SK-N-SH (cell line): ENCODE results near the gene PSPN. TPM values are rescaled to one million over a fixed set of nuclear protein-coding genes. Genes with fewer than 3 reads are reported as not detected.

Source experiments
- CTCF ChIA-PET: fragments of 300-600, 350-600 bp; formaldehyde crosslinking; extraction: SDS; loops from one replicate; lab custom pipeline; 2021; lab: Yijun Ruan, JAX
- POLR2A ChIA-PET: fragments of 350-600 bp; sonication (Branson Sonifier 250); formaldehyde crosslinking; extraction: SDS; loops from one replicate; lab custom pipeline; 2020; ENCODE audit warnings: antibody characterized with exemption, inconsistent platforms; lab: Yijun Ruan, JAX
- DNase-seq: peaks from one replicate; pipeline ENCODE4 v3.0.0; 2012
- H2AFZ ChIP-seq: fragments of 200-600 bp; sonication (generic); 2 replicates; pipeline ENCODE4 v1.8.1; 2016; ENCODE audit warnings: antibody characterized with exemption, mild to moderate bottlenecking, low read depth
- H3F3A ChIP-seq: fragments of 200-600 bp; sonication (generic); replicated peaks from 2 replicates; pipeline ENCODE3; 2016; ENCODE audit warnings: antibody characterized with exemption, mild to moderate bottlenecking; ENCODE audit not compliant: insufficient read depth
- H3K27ac ChIP-seq, 2 experiments: fragments of 200-500 bp in 1 of 2; fragments of 200-600 bp in 1 of 2; sonication (Bioruptor generic) in 1 of 2; sonication (generic), shearing (Covaris generic) in 1 of 2; 2 replicates each; pipeline versions ENCODE4 v1.5.1 to v1.6.1; 2014 to 2016; ENCODE audit warnings: low read depth in 2 of 2, inconsistent platforms in 1 of 2, low read length in 1 of 2, mild to moderate bottlenecking in 1 of 2, mixed read lengths in 1 of 2
- H3K27me3 ChIP-seq: fragments of 200-600 bp; sonication (generic), shearing (Covaris generic); 2 replicates; pipeline ENCODE4 v1.6.1; 2016; ENCODE audit warnings: mixed run types; ENCODE audit not compliant: insufficient read depth
- H3K36me3 ChIP-seq, 2 experiments: fragments of 200-500 bp in 1 of 2; fragments of 200-600 bp in 1 of 2; sonication (Bioruptor generic) in 1 of 2; sonication (generic) in 1 of 2; replicated peaks in 1 of 2; 2 replicates each; pipeline versions ENCODE3 to v1.5.1; 2014 to 2016; ENCODE audit warnings: low read length in 1 of 2, mild to moderate bottlenecking in 1 of 2; ENCODE audit not compliant: insufficient read depth in 2 of 2, control insufficient read depth in 1 of 2
- H3K4me1 ChIP-seq, 2 experiments: fragments of 200-500 bp in 1 of 2; fragments of 200-600 bp in 1 of 2; sonication (Bioruptor generic) in 1 of 2; sonication (generic), shearing (Covaris generic) in 1 of 2; 2 replicates each; pipeline versions ENCODE4 v1.5.1 to v1.6.1; 2014 to 2016; ENCODE audit warnings: low read depth in 1 of 2, low read length in 1 of 2, mixed run types in 1 of 2; ENCODE audit not compliant: insufficient read depth in 2 of 2, control insufficient read depth in 1 of 2
- H3K4me2 ChIP-seq: fragments of 200-600 bp; sonication (generic), shearing (Covaris generic); 2 replicates; pipeline ENCODE4 v1.6.1; 2017; ENCODE audit warnings: mixed run types
- H3K4me3 ChIP-seq, 2 experiments: fragments of 200-500 bp in 1 of 2; fragments of 200-600 bp in 1 of 2; sonication (Bioruptor generic) in 1 of 2; sonication (generic), shearing (Covaris generic) in 1 of 2; 2 replicates each; pipeline versions ENCODE4 v1.5.1 to v1.8.1; 2014 to 2016; ENCODE audit warnings: low read depth in 2 of 2, inconsistent platforms in 1 of 2, low read length in 1 of 2, mild to moderate bottlenecking in 1 of 2, mixed read lengths in 1 of 2, moderate library complexity in 1 of 2
- H3K79me2 ChIP-seq: fragments of 200-600 bp; sonication (generic); 2 replicates; pipeline ENCODE4 v1.8.1; 2017; ENCODE audit warnings: mild to moderate bottlenecking; ENCODE audit not compliant: insufficient read depth
- H3K9ac ChIP-seq: fragments of 200-600 bp; sonication (generic); 2 replicates; pipeline ENCODE4 v1.6.1; 2017; ENCODE audit warnings: mixed run types
- H3K9me2 ChIP-seq: fragments of 200-600 bp; sonication (generic); 2 replicates; pipeline ENCODE4 v1.6.1; 2017; ENCODE audit warnings: mixed run types
- H3K9me3 ChIP-seq: fragments of 200-600 bp; sonication (generic); 2 replicates; pipeline ENCODE4 v1.6.1; 2017; ENCODE audit warnings: mixed run types, mild to moderate bottlenecking, moderate library complexity
- H4K20me1 ChIP-seq: fragments of 200-600 bp; sonication (generic); 2 replicates; pipeline ENCODE4 v1.6.1; 2017; ENCODE audit warnings: mild to moderate bottlenecking, mixed run types; ENCODE audit not compliant: insufficient read depth
- CHD2 ChIP-seq: fragments of 150-350 bp; IDR thresholded peaks from 2 replicates; pipeline ENCODE4 v1.6.1; 2018; ENCODE audit warnings: low read length; ENCODE audit not compliant: partially characterized antibody
- CTCF ChIP-seq: fragments of 200-600 bp; sonication (generic); IDR thresholded peaks from 2 replicates; pipeline ENCODE4 v1.6.1; 2017; ENCODE audit warnings: antibody characterized with exemption, mild to moderate bottlenecking, moderate library complexity
- EP300 ChIP-seq, 2 experiments: IDR thresholded peaks; 2 replicates each; pipeline versions ENCODE4 v1.4.0 to v1.6.1; 2012; ENCODE audit warnings: borderline replicate concordance in 1 of 2, low read depth in 1 of 2, low read length in 1 of 2
- GATA2 ChIP-seq: sonication (generic); formaldehyde crosslinking; IDR thresholded peaks from 2 replicates; pipeline ENCODE4 v1.5.0; 2020; ENCODE audit warnings: mild to moderate bottlenecking, missing genetic modification reagents
- IRF3 ChIP-seq: fragments of 150-350 bp; IDR thresholded peaks from 2 replicates; pipeline ENCODE4 v1.6.1; 2016; ENCODE audit warnings: mild to moderate bottlenecking, low read depth, low read length
- JUND ChIP-seq: IDR thresholded peaks from 2 replicates; pipeline ENCODE4 v1.4.0; 2012
- MAX ChIP-seq: IDR thresholded peaks from 2 replicates; pipeline ENCODE4 v1.4.0; 2012; ENCODE audit warnings: low read depth
- NFIC ChIP-seq: IDR thresholded peaks from 2 replicates; pipeline ENCODE4 v1.4.0; 2012; ENCODE audit warnings: borderline replicate concordance
- REST ChIP-seq: IDR thresholded peaks from 2 replicates; pipeline ENCODE4 v1.6.1; 2012; ENCODE audit warnings: mild to moderate bottlenecking, low read depth, low read length, moderate library complexity
- RXRA ChIP-seq: IDR thresholded peaks from 2 replicates; pipeline ENCODE4 v1.4.0; 2012; ENCODE audit warnings: low read depth, mild to moderate bottlenecking, borderline replicate concordance
- TEAD4 ChIP-seq: IDR thresholded peaks from 2 replicates; pipeline ENCODE4 v1.4.0; 2012; ENCODE audit warnings: mild to moderate bottlenecking, borderline replicate concordance; ENCODE audit not compliant: insufficient read depth
- USF2 ChIP-seq: fragments of 150-350 bp; IDR thresholded peaks from 2 replicates; pipeline ENCODE4 v1.6.1; 2017; ENCODE audit warnings: antibody characterized with exemption, low read length, low read depth, borderline replicate concordance
- YY1 ChIP-seq: IDR thresholded peaks from 2 replicates; pipeline ENCODE4 v1.4.0; 2012; ENCODE audit warnings: low read depth, mild to moderate bottlenecking
- WGBS: methylation state at CpG from one replicate; pipeline ENCODE4 v1.1.6; 2017; ENCODE audit warnings: low lambda C conversion rate; 5-methylcytosine and 5-hydroxymethylcytosine counted together
- polyA plus RNA-seq, 3 experiments: library from polyadenylated mRNA; depleted of rRNA; stranded (reverse); fragments of >200 nt; gene quantifications; 2 replicates each; pipeline ENCODE4 v1.2.3, GENCODE V29; 2012

PSPN gene
- polyA plus RNA-seq, 1 of the 3 experiments (the other 2 are of a cell fraction): 0.59 TPM

- Histone ChIP-seq H3K36me3 (peaks cover 0 to 3% of the 10 kb centered on the region in 2 experiments), H3K4me1 (peaks cover 4 to 8% of the 10 kb centered on the region in 2 experiments; a peak in 1 of 4 replicates), H3K4me2 (no peak overlapping the region), H3K4me3 (no peak overlapping the region), H2AFZ (no peak overlapping the region), H3F3A (no peaks in the 10 kb centered on the region), H3K27me3 (no peaks in the 10 kb centered on the region), H3K27ac (no peak overlapping the region), H3K9me2 (no peaks in the 10 kb centered on the region), H3K9me3 (no peaks in the 10 kb centered on the region), H4K20me1 (no peaks in the 10 kb centered on the region), H3K9ac (no peak overlapping the region), H3K79me2 (peaks cover 26% of the 10 kb centered on the region)
- WGBS: 83% methylated on average over 5 of the region's 5 CpGs
- DNase-seq: no peak
- CTCF ChIA-PET: interaction anchor here (0.5 to 2.0 kb wide), 2 partner anchors 11 to 141 kb away, joined by 3 to 8 read pairs; no protein-coding TSS in a partner anchor
- POLR2A ChIA-PET: interaction anchor here (1.6 kb wide), 1 partner anchor 15 kb away, joined by 3 read pairs; no protein-coding TSS in a partner anchor
- TF ChIP-seq IRF3 (no peak), GATA2 (no peak)
Measured at GRCh38 chr19:6359568-6360341, 16.0 kb downstream of the PSPN start.

- Histone ChIP-seq H3K4me2 (no peak overlapping the region), H2AFZ (no peak overlapping the region), H3F3A (no peaks in the 10 kb centered on the region), H3K4me3 (no peak overlapping the region), H3K4me1 (peaks cover 4 to 7% of the 10 kb centered on the region in 2 experiments; a peak in 1 of 4 replicates), H3K9me2 (no peaks in the 10 kb centered on the region), H4K20me1 (no peaks in the 10 kb centered on the region), H3K27ac (no peak overlapping the region), H3K27me3 (no peaks in the 10 kb centered on the region), H3K9ac (no peak overlapping the region), H3K79me2 (peaks cover 20% of the 10 kb centered on the region), H3K36me3 (no peaks in the 10 kb centered on the region), H3K9me3 (no peaks in the 10 kb centered on the region)
- DNase-seq: no peak
- no peak for TF ChIP-seq TEAD4
- TF ChIP-seq CTCF: no peak
- no peak for TF ChIP-seq MAX
- no peak for TF ChIP-seq REST
- no peak for TF ChIP-seq NFIC
- TF ChIP-seq CHD2: no peak
- no peak for TF ChIP-seq EP300 (IDR thresholded peaks at IDR 0.05; ENCODE audit: borderline replicate concordance in 1 of 2, low read depth in 1 of 2, low read length in 1 of 2)
- no peak for TF ChIP-seq YY1
- no peak for TF ChIP-seq JUND
- no peak for TF ChIP-seq USF2
- no peak for TF ChIP-seq RXRA
- WGBS: 68% methylated on average over 6 of the region's 9 CpGs
- CTCF ChIA-PET: interaction anchor here (1.6 kb wide), 1 partner anchor 158 kb away, joined by 4 read pairs; no protein-coding TSS in a partner anchor
- POLR2A ChIA-PET: no interaction called here
Measured at GRCh38 chr19:6358003-6358402, 17.7 kb downstream of the PSPN start.
